Measurements from ENCODE around the gene ATP5IF1.
A peak's percentile ranks its signal among the peaks of the same experiment; 100 is the strongest.

ATP5IF1 gene

GRCh38 chr1:28267633-28268032 is 31.7 kb downstream of the ATP5IF1 start:
- DNase-seq = no peak

- no peak for DNase-seq
These were observed 33.6 kb downstream of the ATP5IF1 start for GRCh38 chr1:28269529-28269928.

DNA sequence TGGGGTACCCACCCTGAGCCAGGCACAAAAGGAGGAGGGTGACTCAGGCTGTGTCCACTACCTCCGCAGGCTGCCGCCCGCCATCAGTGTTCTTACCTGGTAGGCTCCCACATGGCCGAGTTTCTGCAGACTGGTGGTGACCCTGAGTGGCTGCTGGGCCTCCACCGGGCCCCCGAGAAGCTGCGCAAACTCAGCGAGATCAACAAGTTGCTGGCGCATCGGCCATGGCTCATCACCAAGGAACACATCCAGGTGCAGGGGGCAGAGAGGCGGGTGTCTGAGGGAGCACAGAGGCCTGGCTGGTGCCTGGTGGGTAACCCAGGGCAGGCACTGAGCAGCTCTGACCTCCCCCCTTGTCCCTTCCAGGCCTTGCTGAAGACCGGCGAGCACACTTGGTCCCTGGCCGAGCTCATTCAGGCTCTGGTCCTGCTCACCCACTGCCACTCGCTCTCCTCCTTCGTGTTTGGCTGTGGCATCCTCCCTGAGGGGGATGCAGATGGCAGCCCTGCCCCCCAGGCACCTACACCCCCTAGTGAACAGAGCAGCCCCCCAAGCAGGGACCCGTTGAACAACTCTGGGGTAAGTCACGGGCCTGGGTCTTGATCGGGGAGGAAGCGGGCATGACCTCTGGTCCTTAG is 36.4 kb downstream of the ATP5IF1 start:
- DNase-seq = no peak

- DNase-seq = no peak
These were observed 37.4 kb downstream of the ATP5IF1 start for GRCh38 chr1:28273216-28273860.

DNA sequence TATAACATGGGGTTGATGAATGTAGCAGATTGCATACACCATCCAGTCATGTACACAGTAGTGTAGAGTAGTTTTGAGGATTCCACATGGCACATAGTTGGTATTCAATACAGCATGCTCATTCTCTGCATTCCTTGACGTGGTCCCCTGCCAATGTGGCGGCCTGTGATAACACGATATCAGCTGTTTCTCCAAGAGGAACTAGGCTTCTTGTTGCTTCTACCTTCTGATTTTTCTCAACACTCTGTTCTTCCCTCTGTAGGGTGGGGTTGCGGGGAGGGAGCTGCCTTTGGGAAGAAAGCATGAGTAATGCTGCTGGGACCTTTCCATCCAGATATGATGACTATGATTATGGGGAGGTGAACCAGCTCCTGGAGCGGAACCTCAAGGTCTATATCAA is 42.8 kb downstream of the ATP5IF1 start:
- peak; percentile 18 for DNase-seq

DNA sequence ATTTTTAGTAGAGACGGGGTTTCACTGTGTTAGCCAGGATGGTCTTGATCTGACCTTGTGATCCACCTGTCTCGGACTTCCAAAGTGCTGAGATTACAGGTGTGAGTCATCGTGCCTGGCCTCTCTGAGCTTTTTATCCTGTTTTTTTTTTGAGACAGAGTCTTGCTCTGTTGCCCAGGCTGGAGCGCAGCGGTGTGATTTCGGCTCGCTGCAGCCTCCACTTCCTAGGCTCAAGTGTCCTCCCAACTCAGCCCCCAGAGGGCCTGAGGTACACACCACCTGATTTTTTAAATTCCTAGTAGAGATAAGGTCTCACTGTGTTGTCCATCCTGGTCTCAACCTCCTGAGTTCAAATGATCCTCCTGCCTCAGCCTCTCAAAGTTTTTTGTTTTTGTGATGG is 43.8 kb downstream of the ATP5IF1 start:
- DNase-seq = no peak

DNA sequence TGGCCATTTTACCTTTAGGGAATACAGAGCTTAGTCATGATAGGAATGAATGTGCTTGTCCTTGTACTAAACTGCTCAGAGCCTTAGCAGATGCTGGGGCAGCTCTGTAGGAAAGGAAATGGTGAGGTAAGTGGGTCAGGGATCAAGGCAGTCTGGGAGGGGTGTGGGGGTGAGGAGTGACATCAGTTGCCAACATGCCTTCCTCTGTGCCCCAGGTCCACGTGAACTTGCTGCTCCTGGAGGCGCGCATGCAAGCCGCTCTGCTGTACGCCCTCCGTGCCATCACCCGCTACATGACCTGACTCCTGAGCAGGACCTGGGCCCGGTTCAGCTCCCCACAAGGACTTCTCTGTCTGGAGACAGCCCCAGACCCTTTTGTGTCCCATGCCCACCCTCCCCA is 44.6 kb downstream of the ATP5IF1 start:
- DNase-seq = no peak

GRCh38 chr1:28280977-28281381 is 45.1 kb downstream of the ATP5IF1 start:
- no peak for DNase-seq

GRCh38 chr1:28281608-28282425 is 45.9 kb downstream of the ATP5IF1 start:
- no peak for DNase-seq

DNA sequence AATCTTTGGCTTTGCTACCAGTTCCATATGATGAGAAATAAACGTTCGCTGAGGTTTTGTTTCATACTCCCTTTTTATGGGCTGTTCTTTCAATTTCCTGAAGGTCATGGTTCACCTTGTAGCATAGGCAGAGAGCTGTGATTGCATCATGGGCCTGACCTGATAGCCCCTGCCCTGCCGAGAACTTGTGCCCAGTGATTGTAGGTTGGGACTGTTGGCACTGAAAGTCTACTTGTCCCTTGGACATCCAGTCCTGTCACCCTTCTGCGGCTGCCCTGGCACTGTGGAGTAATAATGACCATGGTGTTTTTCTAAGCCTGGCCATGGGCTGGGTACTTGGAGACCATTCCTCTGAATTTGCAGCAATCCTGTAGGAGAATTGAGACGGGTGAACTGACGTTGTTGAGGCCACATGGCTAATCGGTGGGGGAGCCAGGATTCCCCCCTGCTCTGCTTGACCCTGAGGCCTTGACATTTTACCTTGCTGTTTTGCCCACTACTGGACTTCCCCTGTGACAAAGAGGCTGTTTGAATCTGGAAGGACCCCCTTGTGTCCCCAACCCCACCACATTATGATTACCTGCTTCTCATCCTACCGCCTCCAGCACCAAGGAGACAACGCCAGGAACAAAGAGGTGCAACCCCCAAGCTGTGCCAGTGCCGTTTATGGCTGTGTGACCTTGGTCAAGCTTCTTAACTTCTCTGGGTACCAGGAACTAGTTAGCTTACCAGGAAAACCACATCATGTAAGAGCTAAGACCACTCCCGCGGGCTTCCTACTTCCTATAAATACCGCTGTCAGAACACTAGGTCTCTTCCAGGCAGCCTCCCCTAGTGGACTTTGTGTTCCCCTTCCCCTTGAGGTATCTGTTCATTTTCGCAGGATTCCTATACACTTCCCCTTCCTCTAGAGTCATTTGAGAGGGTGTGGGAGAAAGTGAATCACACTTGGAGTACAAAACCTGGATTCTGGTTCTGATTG is 46.8 kb downstream of the ATP5IF1 start:
- DNase-seq = no peak

- no peak for DNase-seq
These were observed 50.2 kb downstream of the ATP5IF1 start for GRCh38 chr1:28286111-28286510.

Measured in NCI-H226 (cell line).